Measurements from ENCODE around the gene TFG.

TFG gene

DNA sequence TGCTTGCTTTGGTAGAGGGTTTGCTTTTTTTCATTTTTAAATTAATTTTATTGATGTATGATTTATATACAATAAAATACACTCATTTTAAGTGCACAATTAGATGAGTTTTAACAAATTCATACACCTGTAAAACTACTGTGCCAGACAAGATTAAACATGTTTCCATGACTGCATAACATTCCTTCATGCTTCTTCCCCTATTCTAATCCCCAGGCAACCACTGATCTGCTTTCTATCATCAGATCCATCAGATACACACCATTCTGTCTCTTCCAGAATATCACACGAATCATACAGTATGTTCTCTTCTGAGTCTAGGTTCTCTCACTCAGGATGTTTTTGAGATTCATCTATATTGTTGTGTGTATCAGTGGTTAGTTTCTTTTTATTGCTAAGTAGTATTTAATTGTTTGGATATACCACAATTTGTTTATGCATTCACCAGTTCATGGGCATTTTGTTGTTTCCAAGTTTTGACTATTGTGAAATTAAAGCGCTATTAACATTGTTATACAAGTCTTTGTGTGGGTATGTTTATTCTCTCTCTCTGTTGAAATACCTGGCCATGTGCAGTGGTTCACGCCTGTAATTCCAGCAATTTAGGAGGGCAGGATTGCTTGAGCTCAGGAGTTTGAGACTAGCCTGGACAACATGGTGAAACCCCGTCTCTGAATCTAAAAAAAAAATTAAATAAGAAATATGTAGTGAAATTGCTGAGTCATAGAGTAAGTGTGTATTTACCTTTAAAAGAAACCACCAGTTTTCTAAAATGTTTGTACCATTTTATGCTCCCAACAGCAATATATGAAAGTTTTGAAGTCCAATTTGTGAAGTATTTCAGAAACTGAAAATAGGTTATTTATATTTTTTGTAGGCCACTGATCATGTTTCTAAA is 7.0 kb upstream of the TFG start:
- TF ChIP-seq CTCF (IDR thresholded peaks at IDR 0.05; ENCODE audit: insufficient read depth, low read length, poor library complexity, severe bottlenecking) = no peak
- no peak for DNase-seq (ENCODE audit: extremely low read depth, insufficient read length)
- Histone ChIP-seq H3K4me3 (replicated peaks; ENCODE audit: low read depth, low read length) (no peak overlapping the region), H3K36me3 (ENCODE audit: control insufficient read depth, insufficient read depth, low read length) (no peaks in the 10 kb centered on the region), H3K27me3 (replicated peaks; ENCODE audit: control insufficient read depth, insufficient read depth, low read length) (no peaks in the 10 kb centered on the region)

- no peaks in the 10 kb centered on the region for H3K27me3 ChIP-seq (replicated peaks; ENCODE audit: control insufficient read depth, insufficient read depth, low read length)
- H3K4me3 ChIP-seq (replicated peaks; ENCODE audit: low read depth, low read length) = no peak overlapping the region
- no peak for TF ChIP-seq CTCF (IDR thresholded peaks at IDR 0.05; ENCODE audit: insufficient read depth, low read length, poor library complexity, severe bottlenecking)
- H3K36me3 ChIP-seq (ENCODE audit: control insufficient read depth, insufficient read depth, low read length) = no peaks in the 10 kb centered on the region
- DNase-seq (ENCODE audit: extremely low read depth, insufficient read length) = no peak
Measured at GRCh38 chr3:100702980-100703345, 6.3 kb upstream of the TFG start.

DNA sequence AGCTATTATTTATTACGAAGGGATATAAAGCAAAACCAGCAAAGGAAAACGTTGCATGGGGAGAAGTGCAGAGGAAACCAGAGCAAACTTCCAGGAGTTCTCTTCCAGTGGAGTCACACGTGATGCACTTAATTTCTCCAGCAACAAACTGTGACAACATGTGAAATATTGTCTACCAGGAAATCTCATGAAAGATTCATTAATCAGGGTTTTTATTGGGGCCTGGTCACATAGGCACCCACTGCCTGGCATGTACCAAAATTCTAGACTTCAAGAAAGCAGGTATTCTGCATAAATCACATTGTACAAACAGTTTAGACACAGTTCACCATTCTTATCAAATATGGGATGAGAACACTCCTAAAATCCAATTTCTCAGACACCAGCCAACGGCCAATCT is 5.4 kb upstream of the TFG start:
- no peak for TF ChIP-seq CTCF (IDR thresholded peaks at IDR 0.05; ENCODE audit: insufficient read depth, low read length, poor library complexity, severe bottlenecking)
- Histone ChIP-seq H3K4me3 (replicated peaks; ENCODE audit: low read depth, low read length) (no peak overlapping the region), H3K36me3 (ENCODE audit: control insufficient read depth, insufficient read depth, low read length) (no peaks in the 10 kb centered on the region), H3K27me3 (replicated peaks; ENCODE audit: control insufficient read depth, insufficient read depth, low read length) (no peaks in the 10 kb centered on the region)
- no peak for DNase-seq (ENCODE audit: extremely low read depth, insufficient read length)

- H3K27me3 ChIP-seq (replicated peaks; ENCODE audit: control insufficient read depth, insufficient read depth, low read length) = no peaks in the 10 kb centered on the region
- no peak for DNase-seq (ENCODE audit: extremely low read depth, insufficient read length)
- H3K4me3 ChIP-seq (replicated peaks; ENCODE audit: low read depth, low read length) = no peak overlapping the region
- no peak for TF ChIP-seq CTCF (IDR thresholded peaks at IDR 0.05; ENCODE audit: insufficient read depth, low read length, poor library complexity, severe bottlenecking)
- H3K36me3 ChIP-seq (ENCODE audit: control insufficient read depth, insufficient read depth, low read length) = no peaks in the 10 kb centered on the region
Measured at GRCh38 chr3:100706365-100706764, 2.9 kb upstream of the TFG start.

DNA sequence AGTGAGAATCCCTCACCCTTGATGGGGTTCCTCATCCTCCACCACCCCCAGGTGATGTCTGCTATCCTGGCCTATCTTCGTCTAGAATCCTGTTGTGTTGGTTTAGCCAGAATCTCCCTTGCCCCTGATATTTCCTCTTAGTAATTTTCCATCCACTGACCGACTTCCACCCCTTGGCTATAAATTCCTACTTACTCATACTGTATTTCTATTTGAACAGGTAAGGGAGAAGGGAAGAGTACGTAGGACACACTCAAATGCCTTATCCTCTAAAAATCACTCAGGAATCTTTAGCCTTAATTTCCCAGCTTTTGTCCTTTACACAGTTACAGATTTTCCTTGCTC is 678 bp upstream of the TFG start:
- no peaks in the 10 kb centered on the region for H3K27me3 ChIP-seq (replicated peaks; ENCODE audit: control insufficient read depth, insufficient read depth, low read length)
- peak; percentile 3 for DNase-seq (ENCODE audit: extremely low read depth, insufficient read length)
- no peak for TF ChIP-seq CTCF (IDR thresholded peaks at IDR 0.05; ENCODE audit: insufficient read depth, low read length, poor library complexity, severe bottlenecking)
- peak overlapping the region; percentile 46 for H3K4me3 ChIP-seq (replicated peaks; ENCODE audit: low read depth, low read length)
- H3K36me3 ChIP-seq (ENCODE audit: control insufficient read depth, insufficient read depth, low read length) = no peaks in the 10 kb centered on the region; the same call in 1 of the 2 replicates

All from GM06990 (cell line).